DMS114 treated with DMSO at 0.1 percent for 48 hours (cell line): ENCODE measurements around the gene SERINC5.
"Not testable (repeated sequence)": the region's sequence is repeated elsewhere in the genome, so short reads cannot be mapped to it uniquely, and the experiment has no call there.

ENCODE experiments used
- DNase-seq: peaks from one replicate; lab custom pipeline; 2025; ENCODE audit not compliant: unreplicated experiment; lab: John Stamatoyannopoulos, UW

SERINC5 gene

GRCh38 chr5:80177236-80177635 is 78.6 kb downstream of the SERINC5 start:
- no peak for DNase-seq

- DNase-seq, result no peak
Measured at GRCh38 chr5:80175337-80175736, 80.5 kb downstream of the SERINC5 start.

- DNase-seq, result no peak
Measured at GRCh38 chr5:80174790-80175189, 81.1 kb downstream of the SERINC5 start.

- DNase-seq, result no peak
Measured at GRCh38 chr5:80172067-80172695, 83.7 kb downstream of the SERINC5 start.

- DNase-seq, result no peak
Measured at GRCh38 chr5:80170117-80170535, 85.7 kb downstream of the SERINC5 start.

- DNase-seq, result no peak
Measured at GRCh38 chr5:80168388-80169028, 87.3 kb downstream of the SERINC5 start.

- no peak for DNase-seq
Measured at GRCh38 chr5:80165452-80165851, 90.4 kb downstream of the SERINC5 start.

- DNase-seq, result no peak
Measured at GRCh38 chr5:80161165-80161564, 94.7 kb downstream of the SERINC5 start.

- DNase-seq, result no peak
Measured at GRCh38 chr5:80160242-80160641, 95.6 kb downstream of the SERINC5 start.

GRCh38 chr5:80159133-80159815 is 96.6 kb downstream of the SERINC5 start:
- no peak for DNase-seq

- DNase-seq, result no peak
Measured at GRCh38 chr5:80156156-80156555, 99.7 kb downstream of the SERINC5 start.

GRCh38 chr5:80154749-80155148 is 101.1 kb downstream of the SERINC5 start:
- DNase-seq, result no peak

- not testable (repeated sequence) for DNase-seq
Measured at GRCh38 chr5:80154289-80154688, 101.6 kb downstream of the SERINC5 start.

GRCh38 chr5:80153586-80154126 is 102.2 kb downstream of the SERINC5 start:
- no peak for DNase-seq

- no peak for DNase-seq
Measured at GRCh38 chr5:80152778-80153177, 103.1 kb downstream of the SERINC5 start.

GRCh38 chr5:80151890-80152289 is 104.0 kb downstream of the SERINC5 start:
- DNase-seq, result no peak

- DNase-seq, result no peak
Measured at GRCh38 chr5:80150731-80151130, 105.1 kb downstream of the SERINC5 start.

GRCh38 chr5:80149161-80149609 is 106.7 kb downstream of the SERINC5 start:
- no peak for DNase-seq

GRCh38 chr5:80147119-80147815 is 108.6 kb downstream of the SERINC5 start:
- no peak for DNase-seq

GRCh38 chr5:80146046-80146445 is 109.8 kb downstream of the SERINC5 start:
- DNase-seq, result no peak

GRCh38 chr5:80143491-80143890 is 112.4 kb downstream of the SERINC5 start:
- DNase-seq, result no peak
